Stimulated activated CD8-positive, alpha-beta memory T cell treated with anti-CD3 and anti-CD28 coated beads, Interleukin-4, amount 100 ng/mL, for 48 hours (primary cell): ENCODE data around the gene ST8SIA6.

Source experiments
- DNase-seq: peaks from one replicate; pipeline ENCODE4 v3.0.0-alpha.2; 2020

ST8SIA6 gene

DNA sequence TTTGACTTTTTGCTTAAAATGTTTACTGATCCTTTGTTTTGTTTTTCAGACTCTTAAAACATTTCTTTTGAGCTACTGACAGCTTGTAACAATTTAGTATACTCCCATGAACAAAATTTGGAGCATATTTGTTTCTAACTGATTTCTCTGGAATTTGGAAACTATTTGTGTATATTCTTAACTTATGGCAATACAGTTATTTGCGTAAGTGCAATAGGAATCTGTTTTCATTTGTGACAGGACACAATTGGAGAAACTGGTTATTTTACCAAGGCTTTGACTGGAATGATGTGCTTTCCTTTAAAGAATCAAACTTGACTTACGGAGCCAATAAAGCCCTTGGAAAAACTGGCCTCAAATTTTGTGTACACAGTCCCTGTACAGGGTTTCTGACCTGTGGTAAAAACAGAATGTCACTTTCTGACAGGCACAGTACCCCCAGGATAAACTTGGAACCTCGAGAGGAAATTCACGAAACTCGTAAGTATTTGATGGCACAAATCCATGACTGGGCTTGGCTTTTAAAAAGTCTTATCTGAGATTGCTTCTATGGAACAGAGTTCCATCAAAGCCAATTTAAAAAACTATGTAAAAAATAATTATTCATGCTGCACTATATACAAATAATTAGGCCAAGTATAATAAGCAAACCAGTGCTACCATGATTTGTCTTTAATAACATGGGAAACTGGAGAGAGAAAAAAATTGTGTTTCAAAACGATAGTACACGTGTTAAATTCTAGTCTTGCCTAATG, 70.4 kb downstream of the ST8SIA6 start:
- no peak for DNase-seq

DNA sequence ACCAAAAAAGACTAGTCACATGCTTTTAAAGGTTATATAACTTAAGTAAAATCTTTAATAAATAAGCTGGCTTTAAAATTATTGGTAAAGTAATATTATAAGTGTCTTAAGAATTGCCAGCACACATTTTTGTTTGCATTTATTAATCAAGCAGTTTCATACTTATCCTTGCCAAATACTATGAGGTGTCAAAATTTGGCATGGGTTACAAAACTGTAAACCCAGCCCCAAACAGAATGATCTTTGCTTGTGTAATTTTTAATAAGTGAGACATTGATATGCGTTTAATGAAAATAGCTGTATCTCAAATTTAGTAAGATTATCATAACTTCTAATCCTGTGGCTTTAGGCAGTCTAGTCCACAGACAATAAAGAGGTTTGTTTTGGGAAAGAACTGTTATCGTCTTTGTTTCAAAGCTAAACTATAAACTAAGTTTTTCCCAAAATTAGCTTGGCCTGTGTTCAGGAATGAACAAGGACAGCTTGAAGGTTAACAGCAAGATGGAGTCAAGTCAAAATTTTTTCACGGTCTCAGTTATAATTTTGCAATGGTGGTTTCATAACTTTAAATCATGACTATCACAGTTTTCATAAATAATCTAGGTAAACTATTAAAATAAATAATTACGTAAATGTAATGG, 72.8 kb downstream of the ST8SIA6 start:
- no peak for DNase-seq

DNA sequence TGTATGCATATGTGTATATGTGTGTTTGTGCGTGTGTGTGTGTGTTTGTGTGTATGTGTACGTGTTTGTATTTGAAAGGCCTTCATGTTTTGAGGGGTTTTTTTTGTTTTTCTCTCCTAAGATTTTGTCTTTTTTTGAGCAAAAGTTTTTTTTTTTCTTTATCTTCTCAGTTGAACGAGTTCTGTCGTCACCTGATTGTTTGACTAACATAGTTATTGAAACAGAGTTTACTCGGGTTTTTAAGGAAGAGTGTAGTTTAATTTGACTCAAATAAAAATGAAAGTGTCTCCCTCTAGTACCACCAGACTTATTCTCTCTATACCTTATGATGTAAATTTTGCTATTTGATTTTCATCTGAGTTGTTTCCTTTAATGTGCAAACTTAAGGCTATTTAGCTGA, 73.5 kb downstream of the ST8SIA6 start:
- no peak for DNase-seq

DNA sequence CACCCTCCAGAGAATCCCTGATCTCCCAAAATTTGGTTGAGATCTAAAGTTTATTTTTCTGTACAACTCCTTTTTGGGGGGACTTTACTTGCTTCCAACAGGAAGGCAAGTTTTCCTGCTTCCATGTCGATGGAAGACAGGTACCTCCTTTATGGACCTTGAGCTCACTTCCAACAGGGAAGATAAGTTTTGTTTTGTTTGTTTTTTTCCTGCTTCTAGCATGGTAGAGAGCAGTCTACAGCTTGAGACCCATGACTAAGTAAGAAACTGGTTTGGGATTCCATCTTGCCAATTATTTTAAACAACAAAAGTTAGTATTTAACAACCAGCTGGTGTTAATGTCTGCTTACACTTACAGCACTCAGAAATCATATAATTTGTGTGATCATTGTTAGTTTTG, 74.4 kb downstream of the ST8SIA6 start:
- DNase-seq, result no peak

DNA sequence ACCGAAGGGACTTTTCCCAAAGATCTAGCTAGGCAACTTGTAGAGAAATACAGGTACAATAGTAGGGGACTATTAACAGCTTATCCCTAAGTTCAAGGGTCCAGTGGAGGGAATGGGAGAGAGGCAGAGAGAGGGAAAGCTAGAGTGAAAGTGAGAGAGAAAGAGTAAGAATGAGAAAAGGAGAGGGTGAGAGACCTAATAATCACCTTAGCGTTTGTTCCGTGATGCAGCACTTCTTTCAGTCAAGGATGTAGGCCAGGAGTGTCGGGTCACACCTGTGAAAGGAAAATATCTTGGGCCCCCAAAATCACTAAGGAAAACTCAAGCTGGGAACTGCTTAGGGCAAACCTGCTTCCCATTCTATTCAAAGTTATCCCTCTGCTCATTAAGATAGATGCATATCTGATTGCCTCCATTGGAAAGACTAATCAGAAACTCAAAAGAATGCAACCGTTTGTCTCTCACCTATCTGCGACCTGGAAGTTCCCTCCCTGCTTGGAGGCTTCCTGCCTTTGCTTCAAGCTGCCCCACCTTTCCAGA, 75.2 kb downstream of the ST8SIA6 start:
- no peak for DNase-seq

DNA sequence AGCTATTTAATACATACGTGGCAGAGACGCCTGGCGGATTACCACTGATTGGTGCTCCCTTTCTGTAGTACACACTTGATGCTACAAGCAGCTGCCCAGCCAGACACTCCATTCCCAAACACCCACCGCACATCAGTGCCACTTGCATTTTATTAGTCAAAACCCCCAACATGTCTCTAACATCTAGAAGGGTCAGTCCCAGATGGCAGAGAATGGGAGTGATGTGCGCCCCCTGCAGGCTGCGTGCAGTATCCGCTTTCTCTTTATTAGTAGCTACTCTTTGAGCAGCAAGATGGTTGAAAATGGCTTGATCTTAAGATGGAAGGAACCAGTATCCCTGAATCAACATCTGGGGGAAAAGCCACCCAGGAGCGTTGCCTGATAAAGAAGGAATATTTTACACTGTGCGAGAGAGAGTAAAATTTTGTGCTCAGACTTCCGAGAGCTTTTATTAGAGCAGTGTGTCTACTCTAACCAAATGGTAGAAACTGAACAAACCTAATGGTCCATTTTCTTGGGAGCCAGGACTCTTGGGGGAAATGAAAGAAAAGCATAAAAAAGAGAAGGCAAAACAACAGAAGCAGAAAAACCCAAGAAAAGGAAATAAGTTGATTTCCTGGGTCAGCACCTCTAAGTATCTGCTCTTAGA, 78.3 kb downstream of the ST8SIA6 start:
- DNase-seq, result peak; percentile 74

DNA sequence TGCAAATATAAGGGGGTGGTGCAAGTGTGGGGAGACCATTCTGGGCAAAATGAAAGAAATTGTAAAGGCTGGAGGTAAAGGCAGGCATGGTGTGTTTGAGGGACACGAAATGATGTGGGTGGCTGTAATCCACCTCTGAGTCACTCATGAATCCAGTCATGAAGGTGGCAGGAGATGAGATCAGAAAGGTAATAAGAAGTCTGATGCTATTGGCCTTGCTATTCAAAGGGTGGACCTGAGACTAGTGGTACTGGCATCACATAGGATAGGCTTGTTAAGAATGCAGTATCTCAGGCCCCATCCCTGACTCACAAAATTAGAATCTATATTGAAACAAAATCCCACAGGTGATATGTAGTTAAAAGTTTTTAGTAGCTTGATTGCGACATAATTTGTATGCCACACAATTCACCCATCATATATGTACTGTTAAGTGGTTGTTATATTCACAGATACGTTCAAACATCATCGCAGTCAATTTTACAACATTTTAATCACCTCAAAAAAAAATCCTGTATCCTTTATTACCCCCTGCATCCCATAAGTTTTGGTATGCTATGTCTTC, 85.6 kb downstream of the ST8SIA6 start:
- DNase-seq, result no peak

DNA sequence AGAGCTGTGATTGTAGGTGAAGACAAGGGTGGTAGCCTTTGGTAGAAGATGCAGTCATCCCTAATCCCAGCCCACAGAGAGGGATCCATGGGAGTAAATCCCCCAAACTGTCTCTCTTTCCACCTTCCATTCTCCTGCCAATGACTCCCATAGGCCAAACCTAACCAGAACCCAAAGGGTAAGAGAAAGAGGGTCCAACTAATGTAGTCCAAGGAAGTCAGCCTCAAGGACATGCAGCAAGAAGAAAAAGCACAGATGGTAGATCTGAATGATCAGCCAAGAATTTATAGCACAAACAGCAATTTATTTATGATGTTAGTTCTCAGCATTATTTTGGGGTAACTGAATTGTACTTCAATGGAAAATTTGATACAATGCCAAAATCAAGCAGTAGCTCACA, 87.7 kb downstream of the ST8SIA6 start:
- no peak for DNase-seq

DNA sequence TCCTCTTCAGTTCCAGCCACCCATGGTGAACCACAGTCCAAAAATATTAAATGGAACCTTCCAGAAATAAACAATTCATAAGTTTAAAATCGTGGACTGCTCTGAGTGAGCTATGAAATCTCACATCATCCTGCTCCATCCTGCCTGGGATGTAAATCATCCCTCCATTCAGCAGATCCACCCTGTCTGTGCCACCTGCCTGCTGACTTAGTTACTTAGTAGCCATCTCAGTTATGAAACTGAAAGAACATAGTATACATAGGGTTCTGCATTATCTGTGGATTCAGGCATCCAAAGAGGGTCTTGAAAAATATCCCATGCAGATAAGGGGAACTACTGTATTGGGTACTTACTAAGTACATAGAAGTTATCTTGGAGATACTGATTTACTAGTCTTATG, 89.0 kb downstream of the ST8SIA6 start:
- DNase-seq, result no peak

DNA sequence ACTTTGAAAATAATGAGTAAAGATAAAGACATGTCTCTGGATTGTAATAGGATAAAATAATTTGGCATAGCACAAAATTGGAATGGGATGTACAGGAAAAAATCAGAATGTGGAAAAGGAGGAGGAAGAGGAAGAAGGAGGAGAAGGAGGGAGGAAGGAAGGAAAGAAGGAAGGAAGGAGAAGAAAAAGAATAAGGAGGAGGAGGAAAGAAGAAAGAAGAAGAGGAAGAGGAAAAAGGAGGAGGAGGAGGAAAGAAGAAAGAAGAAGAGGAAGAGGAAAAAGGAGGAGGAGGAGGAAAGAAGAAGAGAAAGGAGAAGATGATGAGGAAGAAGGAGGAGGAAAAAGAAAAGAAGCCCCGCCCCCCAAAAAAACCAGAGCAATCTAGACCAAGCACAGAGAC, 95.9 kb downstream of the ST8SIA6 start:
- no peak for DNase-seq

DNA sequence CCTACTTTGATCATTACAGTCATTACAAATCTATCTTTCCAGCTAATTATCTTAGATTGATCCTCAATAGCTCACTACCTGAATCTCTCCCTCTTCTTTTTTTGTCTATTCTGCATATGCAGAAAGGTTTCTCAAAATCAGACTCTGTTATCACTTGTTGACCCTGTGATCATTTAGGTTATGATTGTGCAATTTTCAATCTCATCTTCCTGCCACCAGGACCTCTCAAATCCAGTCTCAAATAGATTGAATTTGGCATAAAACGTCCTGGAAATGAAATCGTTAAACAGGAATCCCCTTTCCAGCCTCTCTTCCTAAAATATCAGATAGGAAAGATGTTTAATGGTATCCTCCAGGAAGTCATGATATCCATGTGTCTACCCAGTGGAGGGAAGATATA, 96.6 kb downstream of the ST8SIA6 start:
- DNase-seq, result no peak

DNA sequence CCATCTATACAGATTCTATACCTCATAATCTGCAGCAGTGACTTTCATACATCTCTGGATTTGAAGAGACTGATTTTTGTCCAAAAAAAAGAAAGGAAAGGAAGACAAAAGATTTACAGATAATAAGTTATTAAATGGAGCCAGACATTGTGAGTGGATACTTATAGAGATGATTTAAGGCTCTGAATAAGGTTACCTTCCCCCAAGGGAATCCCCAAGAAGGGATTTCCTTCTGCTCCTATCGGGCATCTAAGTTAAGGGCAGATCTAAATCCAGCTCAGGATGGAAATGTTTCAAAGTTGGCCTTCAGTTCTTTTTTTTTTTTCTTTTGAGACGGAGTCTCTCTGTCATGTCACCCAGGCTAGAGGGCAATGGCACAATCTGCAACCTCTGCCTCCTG, 97.6 kb downstream of the ST8SIA6 start:
- no peak for DNase-seq

DNA sequence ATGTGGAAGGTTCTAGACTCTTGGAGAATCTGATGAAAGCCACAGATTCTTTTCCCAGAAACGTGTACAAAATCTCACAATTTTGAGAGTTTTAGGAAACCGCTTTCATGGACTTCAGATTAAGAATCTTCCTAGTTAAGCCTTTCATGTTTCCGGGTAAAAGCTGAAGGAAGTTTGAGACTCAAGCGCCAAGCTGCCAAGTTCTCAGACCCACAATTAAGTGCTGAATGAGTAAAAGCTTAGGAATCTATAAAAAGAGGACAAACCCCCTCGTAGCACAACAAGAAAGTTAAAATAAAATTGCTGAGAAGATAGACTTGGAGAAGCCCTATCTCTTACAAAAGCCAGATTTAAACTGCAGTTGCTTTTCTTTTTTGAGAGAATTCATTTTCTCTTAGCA, 99.6 kb downstream of the ST8SIA6 start:
- no peak for DNase-seq

DNA sequence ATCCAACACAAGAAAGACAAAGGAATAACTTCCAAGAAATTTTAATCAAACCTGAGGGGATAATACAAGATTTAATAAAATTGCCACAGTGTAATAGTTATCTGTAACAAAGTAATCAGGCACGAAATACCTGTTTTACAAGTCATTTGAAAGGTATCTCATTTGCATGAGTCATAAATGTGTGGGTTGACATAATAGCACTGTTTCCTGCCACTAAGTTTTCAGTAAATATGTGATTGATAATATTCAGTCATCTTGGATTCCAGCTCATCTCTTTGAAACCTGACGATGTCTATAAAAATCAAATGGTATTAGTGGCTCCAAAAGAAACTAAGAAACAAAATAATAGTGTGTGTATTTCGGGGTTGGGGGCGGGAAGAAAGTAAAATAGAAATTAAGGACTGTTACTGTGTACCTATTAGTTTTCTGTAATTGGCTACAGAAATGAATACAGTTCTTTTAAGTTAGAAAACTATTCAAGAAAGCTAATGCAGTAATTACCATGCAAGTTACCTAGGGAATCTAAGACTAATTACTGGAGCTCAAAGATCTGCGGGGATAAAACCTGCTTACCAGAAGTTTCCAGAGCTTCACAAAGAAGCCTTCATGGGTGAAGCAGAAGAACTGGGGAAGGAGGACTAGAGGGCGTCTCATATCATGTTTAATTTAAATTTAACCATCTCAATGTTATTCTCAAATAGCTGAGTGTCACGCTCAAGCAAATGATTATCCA, 100.7 kb downstream of the ST8SIA6 start:
- no peak for DNase-seq

DNA sequence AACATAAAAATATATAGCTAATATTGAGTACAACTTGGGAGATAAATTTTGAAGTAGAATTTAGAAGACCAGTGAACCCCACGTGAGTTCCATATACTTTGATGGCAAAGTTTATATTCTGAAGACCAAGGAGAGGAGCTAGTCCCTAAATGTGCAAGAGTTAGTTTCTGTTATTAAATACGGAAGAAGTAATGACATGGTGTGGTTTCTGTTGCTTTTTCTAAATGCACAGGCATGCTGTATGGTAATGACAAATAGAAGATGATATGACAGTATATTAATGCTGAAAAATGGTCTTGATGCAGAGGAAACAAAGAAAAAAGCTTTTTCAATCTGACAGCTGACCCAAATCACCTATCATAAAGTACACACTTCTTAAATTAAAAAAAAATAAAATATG, 101.8 kb downstream of the ST8SIA6 start:
- DNase-seq, result no peak

DNA sequence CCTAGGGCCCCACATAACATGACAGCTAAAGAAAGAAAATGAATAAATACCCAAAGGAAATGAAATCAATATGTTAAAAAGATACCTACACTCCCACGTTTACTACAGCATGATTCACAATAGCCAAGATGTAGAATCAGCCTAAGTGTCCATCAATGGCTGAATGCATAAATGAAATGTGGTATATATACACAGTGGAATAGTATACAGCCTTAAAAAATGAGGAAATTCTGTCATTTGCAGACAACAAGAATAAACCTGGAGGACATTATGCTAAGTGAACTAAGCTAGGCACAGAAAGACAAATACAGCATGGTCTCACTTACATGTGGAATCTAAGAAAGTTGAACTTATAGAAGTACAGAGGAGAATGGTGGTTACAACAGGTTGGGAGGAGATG, 102.9 kb downstream of the ST8SIA6 start:
- DNase-seq, result no peak

DNA sequence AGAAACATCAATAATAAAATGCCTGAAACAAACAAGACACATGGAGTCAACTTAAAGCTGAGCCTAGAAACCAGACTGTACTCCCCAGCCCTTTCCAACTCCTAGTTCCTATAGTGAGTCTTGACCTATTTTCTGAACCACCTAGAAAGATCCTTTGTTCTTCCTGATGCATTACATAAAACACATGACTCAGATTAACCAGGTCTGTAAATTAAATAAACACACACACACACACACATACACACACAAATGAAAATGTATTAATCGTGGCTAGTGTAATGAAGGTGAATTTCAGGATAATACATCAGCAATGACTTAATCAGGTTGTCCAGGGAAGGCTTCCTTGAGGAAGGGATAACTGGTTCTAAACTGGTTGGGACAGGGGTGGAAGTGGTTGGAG, 104.7 kb downstream of the ST8SIA6 start:
- no peak for DNase-seq

DNA sequence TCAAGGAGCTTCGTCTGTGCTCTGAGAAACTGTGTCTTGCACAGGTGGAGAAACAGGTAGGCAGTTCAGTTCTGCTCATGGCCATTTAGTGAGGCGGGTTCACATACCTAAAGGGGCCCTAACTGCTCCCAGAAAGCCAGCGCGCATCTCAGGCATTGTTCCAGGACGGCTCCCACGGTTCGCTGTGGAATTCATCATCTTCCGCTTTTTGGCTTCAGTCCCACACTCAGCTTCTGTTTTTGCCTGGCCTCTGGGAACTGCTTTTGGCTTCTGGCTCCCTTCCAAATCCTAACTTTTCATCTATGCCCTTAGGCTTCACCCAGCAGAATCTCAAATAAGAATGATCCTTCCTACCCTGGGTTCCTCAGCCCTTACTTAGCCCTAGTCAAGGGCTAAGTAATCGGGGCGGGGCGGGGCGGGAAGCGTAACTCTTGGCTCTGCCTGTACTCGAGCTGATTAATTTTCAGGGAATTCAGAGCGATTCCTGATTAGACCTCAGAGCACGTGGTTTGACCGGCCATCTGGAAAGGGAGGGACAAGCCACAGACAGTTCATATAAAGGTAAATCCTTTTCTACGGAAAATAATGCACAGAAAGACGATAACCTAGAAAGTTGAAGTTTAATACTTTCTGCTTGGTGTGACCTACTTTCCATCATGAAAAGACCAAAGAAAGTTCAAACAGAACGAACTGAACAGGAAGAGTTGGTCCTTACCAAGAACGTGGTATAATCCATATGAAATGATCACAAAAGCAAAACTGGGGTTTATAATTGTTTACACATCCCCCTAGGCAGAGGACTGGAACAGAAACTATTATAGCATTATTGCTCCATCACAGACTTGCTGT, 105.7 kb downstream of the ST8SIA6 start:
- DNase-seq, result no peak

DNA sequence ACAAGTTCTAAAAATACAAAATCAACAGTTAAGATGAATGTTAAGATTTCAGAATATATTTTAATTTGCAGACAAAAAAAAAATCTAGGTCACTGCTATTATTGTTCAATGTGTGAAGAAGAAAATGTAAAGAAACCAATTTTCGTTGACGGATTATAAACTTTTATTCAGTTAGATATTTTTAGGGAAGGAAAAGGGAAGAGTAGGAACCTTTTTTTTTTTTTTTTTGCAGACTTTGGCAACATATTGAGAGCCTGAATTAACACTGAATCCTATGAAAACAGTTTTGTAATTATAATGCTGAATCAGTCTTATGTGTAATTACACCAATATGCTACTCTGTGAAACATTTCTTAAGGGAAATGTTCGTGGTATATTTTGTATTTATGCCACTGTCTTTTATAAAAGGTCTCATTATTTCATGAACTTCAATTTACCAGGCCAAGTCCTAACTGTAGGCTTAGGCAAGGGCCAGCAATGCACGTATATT, 106.3 kb downstream of the ST8SIA6 start:
- no peak for DNase-seq

DNA sequence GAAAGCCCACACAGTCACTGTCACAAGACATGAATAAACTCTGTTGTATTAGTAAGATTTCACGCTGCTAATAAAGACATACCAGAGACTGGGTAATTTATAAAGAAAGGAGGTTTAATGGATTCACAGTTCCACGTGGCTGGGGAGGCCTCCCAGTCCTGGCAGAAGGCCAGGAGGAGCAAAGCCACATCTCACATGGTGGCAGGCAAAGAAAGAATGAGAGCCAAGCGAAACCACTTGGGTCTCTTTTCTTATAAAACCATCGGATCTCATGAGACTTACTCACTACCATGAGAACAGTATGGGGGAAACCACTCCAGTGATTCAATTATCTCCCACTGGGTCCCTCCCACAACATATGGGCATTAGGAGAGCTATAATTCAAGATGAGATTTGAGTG, 110.2 kb downstream of the ST8SIA6 start:
- no peak for DNase-seq

DNA sequence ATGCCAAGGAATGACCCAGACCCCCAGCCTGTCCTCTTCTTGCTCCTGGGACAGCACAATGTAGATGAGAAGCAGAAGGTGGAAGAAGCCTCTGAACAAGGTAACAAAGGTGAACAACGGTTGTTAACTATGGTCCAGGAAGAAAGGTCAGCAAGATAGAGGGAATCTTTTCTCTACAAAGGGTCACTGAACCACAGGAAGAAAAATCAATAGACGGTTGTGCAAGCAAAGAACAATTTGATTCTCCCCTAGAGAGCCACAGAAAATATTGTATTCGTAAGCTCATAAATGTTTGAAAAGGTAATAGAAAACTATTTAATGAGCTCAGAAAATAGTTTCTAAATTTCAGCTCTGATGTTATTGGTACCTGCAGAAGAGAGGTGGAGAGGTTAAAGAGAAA, 111.3 kb downstream of the ST8SIA6 start:
- DNase-seq, result no peak
